Muscle of back (tissue), 11 donors: ENCODE measurements around the gene CRYBG1. TPM values are rescaled to one million over a fixed set of nuclear protein-coding genes. Genes with fewer than 3 reads are reported as not detected.

Experiments used
- DNase-seq, 3 donors: peaks; one replicate each; pipeline versions ENCODE4 v3.0.0 to v3.0.0-alpha.2; 2013
- polyA plus RNA-seq, 10 donors: library from polyadenylated mRNA; unstranded; fragments of 120-200 nt; gene quantifications; one replicate each; pipeline ENCODE4 v1.2.1, GENCODE V29; 2013; ENCODE audit not compliant: insufficient read length in 10 of 10

The CRYBG1 gene
- polyA plus RNA-seq, 10 donors: 1.6 to 6.1 (median 3.0) TPM

DNA sequence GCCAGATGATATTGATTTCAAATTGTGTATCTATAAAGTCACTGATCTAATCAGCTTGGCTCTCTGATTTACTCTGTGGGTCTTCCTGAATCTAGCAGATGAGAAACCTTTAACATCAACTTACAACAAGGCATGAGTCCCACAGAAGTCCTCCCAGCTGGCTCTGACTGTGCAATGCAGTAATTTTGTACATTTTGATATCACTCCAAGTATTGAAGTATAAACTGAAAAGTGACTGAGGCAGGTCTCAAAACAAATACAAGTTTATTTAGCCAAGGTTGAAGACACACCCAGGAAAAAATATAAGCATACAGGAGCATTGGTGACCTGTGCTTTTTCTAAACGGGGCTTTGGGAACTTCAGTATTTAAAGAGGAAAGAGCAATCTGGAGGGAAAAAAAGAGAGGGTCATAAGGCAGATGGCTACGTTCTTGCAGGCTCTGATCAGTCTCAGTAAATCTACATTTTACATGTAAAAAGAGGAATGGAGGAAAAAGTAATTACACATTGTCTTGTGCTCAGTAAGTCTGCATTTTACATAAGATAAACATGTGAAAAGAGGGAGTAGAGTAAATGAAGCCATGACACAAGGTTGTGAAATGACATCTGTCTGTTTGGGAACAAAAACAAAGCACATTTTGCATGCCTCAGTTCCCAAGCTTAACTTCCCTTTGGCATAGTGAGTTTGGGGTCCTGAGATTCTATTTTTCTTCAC lies 59.5 kb downstream of the CRYBG1 start:
- DNase-seq: no peak

DNA sequence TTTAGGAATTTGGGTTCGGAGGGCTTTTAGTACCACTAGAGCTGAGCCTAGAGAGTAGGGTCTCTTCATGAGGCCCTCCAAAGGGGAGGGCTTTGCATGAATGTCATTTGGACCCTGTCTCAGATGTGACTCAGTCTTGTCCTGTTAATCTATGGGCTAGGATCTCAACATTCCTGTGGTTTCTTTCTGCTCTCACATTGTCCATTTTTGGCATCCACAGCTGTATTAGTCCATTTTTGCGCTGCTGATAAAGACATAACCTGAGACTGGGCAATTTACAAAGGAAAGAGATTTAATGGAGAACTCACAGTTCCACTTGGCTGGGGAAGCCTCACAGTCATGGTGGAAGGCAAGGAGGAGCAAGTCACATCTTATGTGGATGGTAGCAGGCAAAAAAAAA lies 61.0 kb downstream of the CRYBG1 start:
- DNase-seq: no peak

DNA sequence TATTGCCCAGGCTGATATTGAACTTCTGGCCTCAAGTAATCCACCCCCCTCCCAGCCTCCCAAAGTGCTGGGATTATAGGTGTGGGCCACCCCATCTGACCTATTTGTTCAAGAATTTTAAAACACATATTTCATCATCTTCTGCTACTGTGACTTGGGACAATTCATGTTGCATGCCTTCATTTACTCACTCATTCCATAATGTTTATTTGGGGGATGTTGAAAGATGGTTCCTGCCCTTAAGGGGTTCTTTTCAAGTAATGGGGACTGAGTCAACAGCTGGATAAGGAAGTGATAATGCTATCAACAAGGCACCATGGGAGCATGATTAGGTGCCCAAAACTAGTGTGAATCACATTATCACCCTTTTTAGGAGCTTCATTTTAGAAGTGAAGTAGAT lies 62.0 kb downstream of the CRYBG1 start:
- no peak for DNase-seq

DNA sequence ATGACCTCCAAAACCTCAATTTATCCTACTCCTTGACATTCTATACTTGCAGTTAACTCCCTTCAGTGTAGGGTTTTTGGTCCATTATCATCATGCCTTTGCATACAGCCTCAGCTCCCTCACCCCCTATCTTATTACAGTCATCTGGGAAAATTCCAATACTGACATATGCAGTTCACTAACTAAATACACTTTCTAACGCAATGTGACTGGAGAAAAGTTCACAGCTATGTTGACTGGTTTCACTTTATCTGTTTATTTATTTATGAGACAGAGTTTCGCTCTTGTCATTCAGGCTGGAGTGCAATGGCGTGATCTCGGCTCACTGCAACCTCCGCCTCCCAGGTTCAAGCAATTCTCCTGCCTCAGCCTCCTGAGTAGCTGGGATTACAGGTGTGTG lies 64.9 kb downstream of the CRYBG1 start:
- DNase-seq: no peak

GRCh38 chr6:106426250-106426970 lies 65.9 kb downstream of the CRYBG1 start:
- no peak for DNase-seq

- no peak for DNase-seq
Observed at GRCh38 chr6:106430466-106430865, 69.9 kb downstream of the CRYBG1 start.

GRCh38 chr6:106431405-106431804 lies 70.9 kb downstream of the CRYBG1 start:
- no peak for DNase-seq

DNA sequence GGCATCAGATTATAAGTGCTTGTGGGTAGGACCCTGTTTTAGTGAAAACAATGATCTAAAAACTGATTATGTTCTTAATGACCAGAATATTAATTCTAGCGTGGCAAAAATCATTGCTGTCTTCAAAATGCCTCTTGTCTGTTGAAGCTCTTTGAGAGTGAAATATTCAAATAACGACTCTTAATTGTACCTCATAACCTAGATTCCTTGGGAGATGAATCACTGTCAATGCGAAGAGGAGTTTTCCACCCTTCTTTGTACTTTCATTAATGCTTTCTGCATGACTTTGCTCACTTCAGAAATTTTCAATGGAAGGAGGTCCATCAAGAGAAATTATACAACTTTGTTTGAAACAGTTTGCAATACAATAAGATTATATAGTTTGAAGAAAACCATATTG lies 71.5 kb downstream of the CRYBG1 start:
- DNase-seq: no peak

- DNase-seq: no peak
Observed at GRCh38 chr6:106434530-106434929, 74.0 kb downstream of the CRYBG1 start.

DNA sequence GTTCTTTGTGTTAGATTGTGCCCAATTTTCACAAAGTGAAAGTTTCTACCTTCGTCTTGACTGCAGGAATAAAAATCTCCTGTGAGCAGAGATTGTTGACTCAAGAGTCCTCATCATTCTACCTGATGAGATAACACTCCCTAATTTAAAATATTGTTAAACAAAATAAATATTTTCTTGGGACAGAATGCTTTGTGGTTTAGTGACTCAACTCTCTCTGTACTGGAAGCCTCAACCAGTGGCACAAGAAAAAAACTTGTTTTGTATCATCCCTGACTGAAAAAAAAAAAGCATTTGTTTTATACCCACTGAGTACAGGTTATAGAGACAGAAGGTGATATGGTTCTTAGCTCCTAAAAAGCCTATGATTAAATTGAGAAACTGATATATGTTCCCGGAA lies 78.9 kb downstream of the CRYBG1 start:
- DNase-seq: no peak

DNA sequence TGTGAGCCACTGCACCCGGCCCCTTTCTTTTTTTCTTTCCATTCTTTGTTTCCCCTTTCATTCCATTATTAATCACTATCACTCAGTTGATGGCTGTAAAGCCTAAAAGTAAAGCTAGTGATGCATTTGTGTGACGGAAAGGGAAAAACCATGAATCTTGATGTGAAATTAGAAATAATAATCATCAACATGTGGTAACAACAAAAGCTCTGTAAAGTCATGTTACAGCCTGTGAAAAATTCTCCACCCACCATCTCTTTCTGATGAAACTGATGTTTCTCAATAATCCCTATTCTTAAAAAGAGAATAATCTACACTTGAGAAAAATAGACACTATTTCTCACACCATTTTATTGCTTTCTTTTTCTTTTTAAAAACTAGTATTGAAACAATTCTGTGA lies 80.0 kb downstream of the CRYBG1 start:
- no peak for DNase-seq

DNA sequence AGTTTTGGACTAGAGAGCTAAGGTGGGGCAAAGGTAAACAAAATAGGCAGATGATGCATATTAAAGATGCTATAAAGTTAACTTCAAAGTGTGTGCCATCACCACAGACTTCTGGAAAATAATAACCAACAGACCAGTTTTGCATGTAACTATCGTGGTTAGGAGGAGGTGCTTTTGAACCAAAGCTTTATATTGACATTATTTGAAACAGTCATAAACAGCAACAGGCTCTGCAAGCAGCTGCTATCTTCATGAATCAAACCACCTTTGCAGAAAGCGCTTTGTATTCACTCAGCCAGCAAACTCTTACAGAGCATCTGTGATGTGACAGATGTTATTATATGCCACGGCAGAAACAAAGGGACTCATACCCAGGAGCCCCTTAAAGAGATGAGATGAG lies 81.9 kb downstream of the CRYBG1 start:
- DNase-seq: no peak

DNA sequence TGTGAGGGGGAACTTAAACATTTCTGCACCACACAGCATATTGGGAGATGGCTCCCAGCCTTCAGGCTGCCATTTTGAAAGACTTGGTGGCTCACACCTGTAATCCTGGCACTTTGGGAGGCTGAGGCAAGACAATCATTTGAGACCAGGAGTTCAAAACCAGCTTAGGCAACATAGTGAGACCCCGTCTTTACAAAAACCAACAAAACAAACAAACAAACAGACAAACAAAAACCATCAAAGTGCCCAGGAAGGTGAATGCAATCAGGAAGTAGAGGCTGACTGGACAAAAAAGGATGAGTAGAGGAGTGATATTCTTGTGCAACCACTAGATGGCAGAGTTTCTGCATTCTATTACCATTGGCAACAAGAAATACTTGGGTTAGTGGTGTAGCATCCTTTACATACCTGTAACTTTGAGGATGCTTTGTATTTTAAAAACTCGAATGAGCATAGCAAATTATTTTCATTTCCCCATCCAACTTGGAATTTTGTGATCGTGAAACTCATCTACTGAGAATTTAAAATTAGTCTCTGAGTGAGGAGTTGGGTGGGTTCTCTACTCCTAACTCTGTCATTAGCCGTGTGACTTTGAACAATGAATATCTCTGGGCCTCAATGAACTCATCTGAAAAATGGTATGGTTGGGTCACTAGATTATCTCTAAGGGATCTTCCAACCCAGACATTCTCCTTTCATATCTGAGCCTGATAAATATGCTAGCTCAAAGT lies 84.4 kb downstream of the CRYBG1 start:
- DNase-seq: peak; percentile 25 to 64 (median 54)

DNA sequence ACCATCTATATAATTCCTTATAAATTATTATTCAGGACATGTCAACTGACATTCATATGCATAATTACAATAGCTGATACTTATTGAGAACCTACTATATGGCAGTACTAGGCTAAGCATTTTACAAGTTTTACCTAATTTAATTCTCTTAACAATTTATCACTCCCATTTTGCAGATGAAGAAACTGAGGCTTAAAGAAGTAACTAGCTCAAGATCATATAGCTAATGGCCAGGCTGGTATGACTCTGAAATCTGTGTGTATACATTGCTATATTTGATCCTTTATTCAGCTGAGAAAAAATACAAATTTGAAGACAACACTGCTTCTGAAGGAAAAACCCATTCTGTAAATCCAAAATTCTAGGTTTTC lies 85.0 kb downstream of the CRYBG1 start:
- DNase-seq: no peak

DNA sequence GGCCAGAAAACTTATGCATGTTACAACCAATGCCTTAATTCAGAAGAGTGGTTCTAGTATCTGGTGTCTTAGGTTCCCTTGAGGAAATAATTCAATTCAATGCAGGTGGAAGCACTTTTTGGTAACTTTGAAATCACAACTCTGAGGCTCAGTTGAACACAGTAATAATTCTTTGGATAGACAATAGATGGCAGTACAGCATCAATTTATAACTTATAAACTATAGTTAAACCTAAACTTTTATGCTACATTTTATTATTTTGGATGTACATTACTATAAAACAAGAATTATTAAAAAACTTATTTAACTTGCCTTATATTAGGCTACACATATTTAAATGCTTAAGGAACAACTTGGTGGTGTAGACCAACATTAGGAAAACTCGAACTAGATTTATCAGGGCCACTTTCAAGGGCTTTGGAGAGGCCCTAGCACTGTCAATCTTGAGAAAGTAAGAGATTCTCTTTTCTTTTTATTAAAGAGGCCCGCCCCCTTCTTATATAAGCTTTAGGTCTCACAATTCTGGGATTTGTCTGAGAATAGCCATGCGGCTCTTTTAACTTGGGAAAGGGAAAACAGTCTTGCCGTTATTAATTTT lies 85.9 kb downstream of the CRYBG1 start:
- peak in 1 of 3 donors; percentile 26 for DNase-seq

DNA sequence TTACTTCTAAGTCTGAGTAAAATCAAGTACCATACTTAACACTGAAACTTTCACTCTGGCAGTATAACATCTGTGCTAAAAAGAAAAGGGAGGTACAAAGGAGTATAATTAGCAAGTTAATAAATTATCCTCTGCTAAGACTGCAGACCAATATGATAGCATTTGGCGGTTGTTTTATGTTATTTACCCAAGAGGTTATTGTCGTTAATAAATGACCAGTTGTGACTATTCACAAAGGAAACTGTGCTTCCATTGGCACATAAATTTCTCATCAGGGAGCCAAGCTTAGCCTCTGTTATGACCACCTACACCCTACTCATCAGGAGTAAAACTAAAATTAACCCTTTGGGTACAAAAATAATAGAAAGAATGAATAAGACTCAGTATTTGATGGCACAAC lies 86.5 kb downstream of the CRYBG1 start:
- no peak for DNase-seq

- peak in 1 of 3 donors; percentile 47 for DNase-seq
Observed at GRCh38 chr6:106448000-106448426, 87.5 kb downstream of the CRYBG1 start.

GRCh38 chr6:106450653-106451052 lies 90.1 kb downstream of the CRYBG1 start:
- DNase-seq: no peak

GRCh38 chr6:106451439-106451838 lies 90.9 kb downstream of the CRYBG1 start:
- peak in 1 of 3 donors; percentile 35 for DNase-seq

DNA sequence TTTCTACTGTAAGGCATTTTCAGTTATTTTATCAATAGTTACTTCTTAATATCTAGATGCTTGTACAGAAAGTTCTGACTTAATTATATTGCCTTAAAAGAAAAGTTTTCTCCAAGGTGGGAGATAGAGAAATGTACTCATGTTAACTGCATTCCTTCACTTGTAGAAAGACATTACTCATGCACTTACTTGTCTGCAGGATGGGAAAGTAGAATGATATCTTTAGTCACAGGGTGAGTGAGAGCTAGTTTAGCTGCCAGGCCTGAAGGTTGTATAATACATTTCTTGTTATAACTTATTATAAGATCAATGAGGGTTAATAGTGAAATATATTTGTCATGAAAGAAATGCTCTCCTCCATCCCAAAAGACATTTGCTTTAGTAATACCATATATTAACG lies 92.1 kb downstream of the CRYBG1 start:
- no peak for DNase-seq

- DNase-seq: no peak
Observed at GRCh38 chr6:106453756-106454367, 93.3 kb downstream of the CRYBG1 start.

- no peak for DNase-seq
Observed at GRCh38 chr6:106456756-106457155, 96.2 kb downstream of the CRYBG1 start.
